ENCODE measurements around the gene F12.

F12 gene

GRCh38 chr5:177409043-177409801, at the start of gene F12:
Gene F12, minus strand, starts transcription at chr5:177409564. Its CDS starts 37 bp downstream, at chr5:177409527.
- no peak for DNase-seq

GRCh38 chr5:177458912-177459350, 49.6 kb upstream of the F12 start:
- no peak for DNase-seq

- no peak for DNase-seq
Observed at GRCh38 chr5:177457852-177458681, 48.7 kb upstream of the F12 start.

- DNase-seq: peak; percentile 93
Observed at GRCh38 chr5:177456976-177457851, 47.9 kb upstream of the F12 start.

GRCh38 chr5:177456591-177456964, 47.2 kb upstream of the F12 start:
- DNase-seq: no peak

- DNase-seq: peak; percentile 93
Observed at GRCh38 chr5:177455661-177456590, 46.6 kb upstream of the F12 start.

GRCh38 chr5:177455036-177455660, 45.8 kb upstream of the F12 start:
- DNase-seq: peak; percentile 42

- peak; percentile 97 for DNase-seq
Observed at GRCh38 chr5:177454397-177455035, 45.2 kb upstream of the F12 start.

GRCh38 chr5:177453852-177454396, 44.6 kb upstream of the F12 start:
- no peak for DNase-seq

GRCh38 chr5:177452688-177453638, 43.6 kb upstream of the F12 start:
- DNase-seq: no peak

GRCh38 chr5:177450667-177451424, 41.5 kb upstream of the F12 start:
- DNase-seq: no peak

GRCh38 chr5:177449140-177450061, 40.0 kb upstream of the F12 start:
- no peak for DNase-seq

GRCh38 chr5:177448244-177448950, 39.0 kb upstream of the F12 start:
- DNase-seq: no peak

GRCh38 chr5:177447611-177448243, 38.4 kb upstream of the F12 start:
- peak; percentile 51 for DNase-seq

GRCh38 chr5:177447066-177447610, 37.8 kb upstream of the F12 start:
- no peak for DNase-seq
